ENCODE measurements around the gene CCL7. TPM values are rescaled to one million over a fixed set of nuclear protein-coding genes. Genes with fewer than 3 reads are reported as not detected.

Gene CCL7
- polyA plus RNA-seq, 1 donor: not detected

DNA sequence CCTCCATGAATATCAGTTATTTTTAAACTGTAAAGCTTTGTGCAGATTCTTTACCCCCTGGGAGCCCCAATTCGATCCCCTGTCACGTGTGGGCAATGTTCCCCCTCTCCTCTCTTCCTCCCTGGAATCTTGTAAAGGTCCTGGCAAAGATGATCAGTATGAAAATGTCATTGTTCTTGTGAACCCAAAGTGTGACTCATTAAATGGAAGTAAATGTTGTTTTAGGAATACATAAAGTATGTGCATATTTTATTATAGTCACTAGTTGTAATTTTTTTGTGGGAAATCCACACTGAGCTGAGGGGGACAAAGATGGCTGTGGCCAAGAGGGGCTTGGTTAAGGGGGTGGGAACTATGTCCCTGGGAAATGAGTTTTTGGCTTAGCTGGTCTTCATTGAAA lies 17.9 kb downstream of the CCL7 start:
- DNase-seq (ENCODE audit: low read depth): no peak

DNA sequence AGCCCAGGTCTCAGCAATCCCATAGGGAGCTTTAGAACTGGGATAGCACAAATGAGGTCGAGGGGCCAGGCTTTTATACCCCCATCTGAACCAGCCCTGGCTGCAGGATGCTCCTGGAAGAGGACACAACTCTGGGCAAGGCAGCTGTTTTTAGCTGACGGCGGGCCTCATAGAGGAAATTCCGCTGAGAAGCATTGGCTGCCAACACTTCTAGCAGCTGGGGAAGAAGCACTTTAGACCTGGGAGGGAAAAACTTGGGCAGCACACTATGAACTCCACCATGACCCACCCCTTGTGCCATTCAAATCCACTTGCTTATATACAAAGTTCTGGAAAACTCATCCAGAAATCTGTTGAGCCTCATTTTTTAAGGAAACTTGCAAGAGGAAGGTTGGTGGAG lies 20.6 kb downstream of the CCL7 start:
- DNase-seq (ENCODE audit: low read depth): no peak

GRCh38 chr17:34291721-34292348 lies 21.8 kb downstream of the CCL7 start:
- no peak for DNase-seq (ENCODE audit: low read depth)

DNA sequence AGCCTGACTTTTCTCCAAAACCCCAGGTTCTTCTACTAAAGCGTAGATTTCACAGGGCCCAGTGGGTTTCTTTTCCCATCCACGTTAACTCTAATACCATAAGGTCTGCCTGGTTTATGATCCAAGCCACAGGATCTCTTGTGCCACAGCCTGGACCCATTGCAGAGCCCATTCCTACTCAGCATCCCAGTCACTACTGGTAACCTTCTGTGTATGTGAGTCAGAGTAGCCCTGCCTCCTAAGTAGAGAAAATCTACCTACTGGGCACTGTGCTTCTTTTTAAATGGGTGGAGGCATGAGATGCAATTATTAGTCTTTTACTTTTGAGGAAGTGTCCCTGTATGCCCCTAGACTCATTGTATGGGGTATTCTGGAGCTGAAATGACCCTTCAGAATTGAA lies 29.0 kb downstream of the CCL7 start:
- no peak for DNase-seq (ENCODE audit: low read depth)

GRCh38 chr17:34299956-34300577 lies 30.0 kb downstream of the CCL7 start:
- no peak for DNase-seq (ENCODE audit: low read depth)

DNA sequence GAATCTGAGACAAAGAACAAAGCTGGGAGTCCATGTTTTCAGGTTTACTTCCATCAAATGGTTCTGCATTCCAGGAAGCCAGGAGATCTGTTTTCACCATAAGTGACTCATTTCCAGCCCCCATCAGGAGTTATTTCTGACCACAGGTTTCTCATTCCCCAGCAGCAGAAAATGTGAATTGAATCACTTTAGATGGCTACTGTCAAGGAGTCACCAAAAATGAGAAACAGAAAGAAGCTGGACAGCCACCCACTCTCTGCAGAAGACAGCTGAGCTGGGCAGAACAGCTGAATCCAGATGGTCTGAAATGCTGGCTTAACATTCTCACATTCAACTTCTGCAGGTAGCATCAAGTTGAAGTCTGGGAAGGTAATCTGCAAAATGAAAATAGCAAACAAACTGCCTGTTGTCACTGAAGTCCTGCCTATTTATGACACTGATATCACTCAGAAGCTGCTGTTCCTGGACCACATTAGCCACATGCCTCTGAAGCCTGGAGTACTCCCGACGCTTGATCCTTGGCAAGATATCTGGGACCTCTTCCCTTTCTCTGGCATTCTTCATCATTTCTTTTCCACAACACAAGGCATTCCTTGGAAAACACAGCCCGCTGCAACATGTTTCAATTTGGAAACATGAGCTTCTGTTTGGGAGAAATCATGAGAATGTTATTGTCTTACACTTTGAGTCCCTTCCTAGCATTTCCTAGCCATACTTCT lies 30.8 kb downstream of the CCL7 start:
- no peak for DNase-seq (ENCODE audit: low read depth)

DNA sequence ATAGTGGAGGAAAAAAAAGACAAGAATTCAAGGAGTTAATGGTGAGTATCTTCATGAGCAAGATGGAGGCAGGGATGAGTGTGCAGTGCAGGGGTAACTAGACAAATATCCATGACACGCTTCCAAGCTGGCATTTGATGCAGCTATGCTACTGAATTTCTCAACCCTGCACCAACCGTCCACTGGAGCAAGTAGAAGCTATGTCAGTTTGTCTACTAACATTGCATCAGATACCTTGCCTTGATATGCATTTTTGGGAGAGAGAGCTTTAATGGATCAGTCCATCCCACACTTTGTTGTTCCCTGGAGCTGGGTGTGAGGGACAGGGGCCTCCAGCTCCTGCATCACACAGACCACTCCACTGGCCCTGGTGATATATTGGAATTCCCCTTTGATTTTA lies 32.0 kb downstream of the CCL7 start:
- DNase-seq (ENCODE audit: low read depth): no peak

GRCh38 chr17:34302636-34303035 lies 32.6 kb downstream of the CCL7 start:
- no peak for DNase-seq (ENCODE audit: low read depth)

- DNase-seq (ENCODE audit: low read depth): no peak
These were observed 33.6 kb downstream of the CCL7 start for GRCh38 chr17:34303606-34304005.

- DNase-seq (ENCODE audit: low read depth): no peak
These were observed 35.0 kb downstream of the CCL7 start for GRCh38 chr17:34305061-34305460.

- DNase-seq (ENCODE audit: low read depth): no peak
These were observed 35.6 kb downstream of the CCL7 start for GRCh38 chr17:34305606-34306005.

GRCh38 chr17:34306466-34306865 lies 36.4 kb downstream of the CCL7 start:
- no peak for DNase-seq (ENCODE audit: low read depth)

DNA sequence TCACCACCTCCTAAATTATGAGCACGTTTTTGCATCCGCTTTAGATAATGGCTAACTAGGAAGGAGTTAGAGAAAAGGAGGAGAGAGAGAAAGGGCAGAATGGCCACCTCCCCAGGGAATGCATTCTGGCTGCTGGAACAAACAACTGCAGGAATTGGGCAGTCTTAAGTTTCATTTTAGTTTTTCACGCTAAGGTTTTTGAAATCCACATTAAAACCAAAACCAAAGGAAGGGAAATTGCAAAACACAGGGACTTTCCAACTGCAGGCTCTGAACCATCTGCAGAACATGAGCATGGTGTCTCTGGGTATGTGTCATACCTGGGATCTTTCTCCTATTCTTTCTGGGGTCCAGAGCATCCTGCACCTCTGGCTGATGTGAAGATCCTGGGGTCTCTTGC lies 37.1 kb downstream of the CCL7 start:
- DNase-seq (ENCODE audit: low read depth): no peak

GRCh38 chr17:34308371-34308770 lies 38.4 kb downstream of the CCL7 start:
- DNase-seq (ENCODE audit: low read depth): no peak

DNA sequence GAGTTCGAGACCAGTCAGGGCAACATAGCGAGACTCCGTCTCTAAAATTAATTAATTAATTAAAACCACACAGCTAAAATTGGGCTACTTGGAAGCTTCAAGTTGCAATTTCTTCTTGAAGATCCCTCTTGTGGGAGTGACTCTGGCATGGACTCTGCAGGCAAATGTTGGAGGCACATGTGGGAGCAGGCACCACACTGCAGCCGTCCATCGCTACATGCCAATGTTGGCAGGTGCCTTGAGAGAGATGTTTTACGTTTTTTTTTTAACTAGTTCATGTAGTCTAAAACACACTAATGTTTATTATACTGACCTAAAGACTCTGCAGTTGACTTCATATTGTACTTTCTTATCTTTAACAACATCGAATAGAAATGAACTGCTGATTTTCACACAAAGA lies 41.3 kb downstream of the CCL7 start:
- DNase-seq (ENCODE audit: low read depth): no peak

DNA sequence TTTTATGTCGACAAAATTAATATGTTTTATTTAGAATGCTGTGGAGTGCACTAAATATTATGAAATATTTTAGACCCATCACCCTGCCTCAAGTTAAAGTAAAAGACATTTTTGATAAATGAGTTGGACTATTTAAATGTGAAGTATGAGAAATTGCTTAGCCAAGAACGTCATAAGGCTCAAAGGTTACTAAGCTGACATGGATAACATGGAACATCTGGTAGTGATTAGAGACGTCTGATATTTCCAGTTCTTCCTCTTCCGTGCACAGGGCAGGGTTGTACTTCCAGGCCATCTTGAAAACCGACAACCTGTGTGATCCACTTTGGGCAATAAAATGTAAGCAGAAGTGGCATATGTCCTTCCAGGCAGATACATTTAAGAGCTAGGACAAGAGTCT lies 42.1 kb downstream of the CCL7 start:
- no peak for DNase-seq (ENCODE audit: low read depth)

DNA sequence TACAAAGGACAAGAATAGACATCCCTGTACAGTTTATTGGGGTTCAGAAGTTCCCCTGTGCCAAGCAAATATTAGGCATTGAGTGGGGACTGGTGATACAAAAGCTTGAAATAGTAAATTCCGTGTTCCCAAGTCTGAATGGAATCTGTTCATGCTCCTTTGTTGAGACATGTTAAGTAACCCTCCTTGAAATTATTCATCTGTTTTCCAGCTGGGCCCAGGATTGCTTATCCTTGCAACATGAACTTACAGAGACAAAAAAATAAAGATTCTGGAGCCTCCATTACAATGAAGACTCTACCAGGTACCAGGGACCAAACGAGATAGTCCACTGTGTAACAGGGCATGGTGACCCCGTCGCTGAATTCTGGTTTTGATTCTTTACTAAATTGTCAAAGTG lies 43.1 kb downstream of the CCL7 start:
- DNase-seq (ENCODE audit: low read depth): no peak

GRCh38 chr17:34314279-34314678 lies 44.3 kb downstream of the CCL7 start:
- no peak for DNase-seq (ENCODE audit: low read depth)

- DNase-seq (ENCODE audit: low read depth): no peak
These were observed 48.5 kb downstream of the CCL7 start for GRCh38 chr17:34318474-34318873.

GRCh38 chr17:34319039-34319483 lies 49.0 kb downstream of the CCL7 start, which contains the start of gene CCL8:
Gene CCL8, plus strand, starts transcription at chr17:34319435. Its CDS starts 67 bp downstream, at chr17:34319502.
- DNase-seq (ENCODE audit: low read depth): no peak
